Neural cell (in vitro differentiated cells): ENCODE results near the gene ZNF608. TPM values are rescaled to one million over a fixed set of nuclear protein-coding genes. Genes with fewer than 3 reads are reported as not detected.
A peak's percentile ranks its signal among the peaks of the same experiment; 100 is the strongest.

ENCODE experiments used
- H2AFZ ChIP-seq: fragments of 200-600, 300-800 bp; sonication (generic), shearing (Covaris generic); 2 replicates; pipeline ENCODE4 v1.6.0; 2014; ENCODE audit warnings: low read depth, mild to moderate bottlenecking, antibody characterized with exemption, low read length, moderate library complexity
- H3F3A ChIP-seq: fragments of 200-600 bp; shearing (Covaris generic); 2 replicates; pipeline ENCODE4 v1.6.1; 2016; ENCODE audit warnings: mild to moderate bottlenecking, moderate library complexity, mixed read lengths, antibody characterized with exemption, low read length; ENCODE audit not compliant: insufficient read depth, poor library complexity, severe bottlenecking
- H3K27ac ChIP-seq: fragments of 200-600, 300-800 bp; sonication (generic), shearing (Covaris generic); 2 replicates; pipeline ENCODE4 v1.5.1; 2014; ENCODE audit warnings: mild to moderate bottlenecking, low read length, moderate library complexity
- H3K27me3 ChIP-seq: fragments of 300-800, 200-600 bp; sonication (generic), shearing (Covaris generic); 2 replicates; pipeline ENCODE4 v1.6.0; 2014; ENCODE audit warnings: mild to moderate bottlenecking, low read depth, low read length, moderate library complexity; ENCODE audit not compliant: insufficient read depth
- H3K36me3 ChIP-seq: fragments of 300-800, 200-600 bp; sonication (generic), shearing (Covaris generic); 2 replicates; pipeline ENCODE4 v1.5.1; 2014; ENCODE audit warnings: mild to moderate bottlenecking, antibody characterized with exemption, low read length, moderate library complexity; ENCODE audit not compliant: insufficient read depth
- H3K4me2 ChIP-seq: fragments of 300-800, 200-600 bp; sonication (generic), shearing (Covaris generic); 2 replicates; pipeline ENCODE4 v1.6.0; 2014; ENCODE audit warnings: mild to moderate bottlenecking, low read length
- H3K4me3 ChIP-seq: fragments of 300-800, 200-600 bp; sonication (generic), shearing (Covaris generic); 2 replicates; pipeline ENCODE4 v1.5.1; 2014; ENCODE audit warnings: mild to moderate bottlenecking, low read length, moderate library complexity
- H3K79me2 ChIP-seq: fragments of 200-600 bp; shearing (Covaris generic); replicated peaks from 2 replicates; pipeline ENCODE4 v1.6.0; 2014; ENCODE audit warnings: mild to moderate bottlenecking, low read length, moderate library complexity; ENCODE audit not compliant: insufficient read depth
- H3K9ac ChIP-seq: fragments of 300-800, 200-600 bp; sonication (generic), shearing (Covaris generic); 2 replicates; pipeline ENCODE4 v1.6.1; 2016; ENCODE audit warnings: mild to moderate bottlenecking, low read length, mixed read lengths
- H3K9me2 ChIP-seq: fragments of 200-600 bp; shearing (Covaris generic); 2 replicates; pipeline ENCODE4 v1.6.1; 2016; ENCODE audit warnings: mild to moderate bottlenecking, low read length, mixed read lengths; ENCODE audit not compliant: insufficient read depth
- H3K9me3 ChIP-seq: fragments of 200-600, 300-800 bp; sonication (generic), shearing (Covaris generic); 2 replicates; pipeline ENCODE4 v1.6.1; 2016; ENCODE audit warnings: mild to moderate bottlenecking, mixed run types, low read length, moderate library complexity, mixed read lengths
- H4K20me1 ChIP-seq: fragments of 200-600 bp; shearing (Covaris generic); 2 replicates; pipeline ENCODE4 v1.6.1; 2016; ENCODE audit warnings: mild to moderate bottlenecking, mixed run types; ENCODE audit not compliant: insufficient read depth
- CTCF ChIP-seq: fragments of 450-650 bp; IDR thresholded peaks from 2 replicates; pipeline ENCODE4 v1.5.1; 2014; ENCODE audit warnings: antibody characterized with exemption, mild to moderate bottlenecking, moderate library complexity; ENCODE audit not compliant: poor library complexity, severe bottlenecking
- EP300 ChIP-seq: fragments of 450-650 bp; conservative IDR thresholded peaks from 2 replicates; pipeline ENCODE4 v1.6.1; 2014; ENCODE audit warnings: antibody characterized with exemption, mild to moderate bottlenecking, moderate library complexity; ENCODE audit not compliant: poor library complexity, severe bottlenecking
- EZH2 ChIP-seq: fragments of 200-600, 300-800 bp; shearing (Covaris generic), sonication (generic); IDR thresholded peaks from 2 replicates; pipeline ENCODE4 v1.6.1; 2014; ENCODE audit warnings: antibody characterized with exemption, low read length, borderline replicate concordance, mild to moderate bottlenecking; ENCODE audit not compliant: insufficient read depth, poor library complexity, severe bottlenecking
- MXI1 ChIP-seq: fragments of 450-650 bp; conservative IDR thresholded peaks from 2 replicates; pipeline ENCODE4 v1.6.1; 2014; ENCODE audit warnings: antibody characterized with exemption, mild to moderate bottlenecking; ENCODE audit not compliant: poor library complexity, severe bottlenecking
- POLR2AphosphoS5 ChIP-seq: IDR thresholded peaks from 2 replicates; pipeline ENCODE4 v1.6.1; 2012
- RAD21 ChIP-seq: fragments of 450-650 bp; conservative IDR thresholded peaks from 2 replicates; pipeline ENCODE4 v1.6.1; 2014; ENCODE audit warnings: antibody characterized with exemption, mild to moderate bottlenecking, moderate library complexity
- REST ChIP-seq: IDR thresholded peaks from 2 replicates; pipeline ENCODE4 v1.6.1; 2012; ENCODE audit warnings: borderline replicate concordance
- SMC3 ChIP-seq: fragments of 450-650 bp; conservative IDR thresholded peaks from 2 replicates; pipeline ENCODE4 v1.6.1; 2014; ENCODE audit warnings: antibody characterized with exemption, mild to moderate bottlenecking, moderate library complexity; ENCODE audit not compliant: poor library complexity
- TAF1 ChIP-seq: IDR thresholded peaks from 2 replicates; pipeline ENCODE4 v1.6.1; 2012; ENCODE audit warnings: low read depth
- polyA plus RNA-seq: library from polyadenylated mRNA; depleted of rRNA; stranded (reverse); fragments of >200 nt; gene quantifications from 2 replicates; pipeline ENCODE4 v1.2.3, GENCODE V29; 2014

The ZNF608 gene
- polyA plus RNA-seq, 1 donor from 2014 or later: 32.4 TPM

- H3K4me2 ChIP-seq: no peak overlapping the region
- H3F3A ChIP-seq: peaks cover 4% of the 10 kb centered on the region
- no peaks in the 10 kb centered on the region for H3K36me3 ChIP-seq
- no peak overlapping the region for H2AFZ ChIP-seq
- H3K27ac ChIP-seq: no peak overlapping the region
- no peaks in the 10 kb centered on the region for H3K27me3 ChIP-seq
- H3K79me2 ChIP-seq: no peaks in the 10 kb centered on the region
- H3K4me3 ChIP-seq: no peak overlapping the region
- no peaks in the 10 kb centered on the region for H3K9me2 ChIP-seq
- H3K9ac ChIP-seq: no peak overlapping the region
- H3K9me3 ChIP-seq: no peaks in the 10 kb centered on the region
- TF ChIP-seq SMC3: no peak
- TF ChIP-seq RAD21: no peak
- no peak for TF ChIP-seq TAF1
- TF ChIP-seq MXI1: no peak
- TF ChIP-seq REST: no peak
- no peak for TF ChIP-seq EP300
- TF ChIP-seq EZH2: no peak
- no peak for TF ChIP-seq CTCF
- TF ChIP-seq POLR2AphosphoS5: no peak
- no peaks in the 10 kb centered on the region for H4K20me1 ChIP-seq
Measured at GRCh38 chr5:124795829-124796228, 49.4 kb upstream of the ZNF608 start.

- Histone ChIP-seq H3K27me3 (no peaks in the 10 kb centered on the region), H3K4me2 (peak overlapping the region; percentile 3), H2AFZ (peak overlapping the region; percentile 23), H3F3A (peaks cover 4% of the 10 kb centered on the region), H3K79me2 (no peaks in the 10 kb centered on the region), H3K9ac (no peak overlapping the region), H3K36me3 (no peaks in the 10 kb centered on the region), H3K27ac (peak overlapping the region; percentile 62), H3K4me3 (peak overlapping the region; percentile 26), H3K9me3 (no peaks in the 10 kb centered on the region), H4K20me1 (no peaks in the 10 kb centered on the region), H3K9me2 (no peaks in the 10 kb centered on the region)
- TF ChIP-seq CTCF (no peak), MXI1 (no peak), EZH2 (no peak), RAD21 (no peak), EP300 (peak; percentile 56), POLR2AphosphoS5 (no peak), SMC3 (no peak), TAF1 (no peak), REST (no peak)
Measured at GRCh38 chr5:124790895-124791732, 44.7 kb upstream of the ZNF608 start.
